Placental pericyte (primary cell): Measurements from ENCODE around the gene CCDC85A. TPM values are rescaled to one million over a fixed set of nuclear protein-coding genes. Genes with fewer than 3 reads are reported as not detected.

Experiments used
- small RNA-seq: library from RNA; depleted of rRNA; stranded (forward); fragments of <200 nt; gene quantifications from one replicate; pipeline ENCODE3, GENCODE V24; 2012; ENCODE audit warnings: low replicate concordance
- total RNA-seq: library from RNA; depleted of rRNA; stranded (reverse); fragments of >200 nt; gene quantifications from 2 replicates; pipeline ENCODE4 v1.2.3, GENCODE V29; 2012

The CCDC85A gene
- total RNA-seq: 3.3 and 6.7 TPM in 2 replicates

DNA sequence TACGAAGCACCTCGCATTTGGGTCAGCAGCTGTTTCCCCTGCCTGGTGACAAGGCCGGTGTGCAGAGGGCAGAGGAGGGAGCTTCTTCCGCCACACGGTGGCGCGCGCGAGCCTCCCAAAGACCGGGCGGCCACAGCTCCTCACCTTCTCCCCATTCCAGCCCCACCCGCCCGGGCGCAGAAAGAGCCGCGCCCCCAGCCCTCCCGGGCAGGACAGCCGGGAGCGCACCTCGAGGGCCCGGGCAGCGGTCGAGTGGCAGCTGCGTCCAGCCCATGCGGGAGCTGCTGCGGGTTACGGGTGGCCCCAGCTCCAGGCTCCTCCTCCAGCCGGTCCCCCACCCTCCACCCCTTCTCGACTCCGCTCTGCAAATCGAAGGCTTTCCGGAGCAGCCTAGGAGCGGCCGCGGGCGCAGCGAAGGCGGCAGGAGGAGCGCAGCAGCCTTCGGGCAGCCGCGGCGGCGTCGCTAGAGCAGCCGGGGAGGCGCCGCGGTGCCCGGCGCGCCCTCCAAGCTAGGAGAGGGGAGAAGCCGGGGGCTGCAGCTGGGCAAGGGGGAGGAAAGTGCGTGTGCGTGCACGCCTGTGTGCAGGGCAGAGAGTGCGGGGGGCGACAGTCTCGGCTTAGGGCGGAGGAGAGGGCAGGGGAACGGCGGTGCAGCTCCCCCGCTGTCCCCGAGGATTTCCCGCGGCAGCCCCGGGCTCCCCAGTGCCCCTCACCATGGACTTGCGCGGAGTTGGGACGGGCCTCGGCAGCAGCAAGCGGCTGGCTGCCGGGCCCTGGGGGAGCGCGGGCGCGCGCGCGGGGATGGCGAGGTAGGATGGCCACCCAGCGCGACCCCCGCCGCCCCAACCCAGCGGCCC is at the start of gene CCDC85A:
Gene CCDC85A, plus strand, starts transcription at position 348 of the 857 bp plus-strand sequence. CDS start 635 bp downstream, outside the sequence.

Small RNAs within 50 kb of the gene (small RNA-seq; reads per million reads assigned to genes)
- gene RNA5SP93: not detected
